GM19328 (cell line): ENCODE data around the gene GLIS1.

ENCODE experiments used
- ATAC-seq: cut with Tn5 transposase; IDR thresholded peaks from one replicate; pipeline ENCODE4 v1.9.1; 2021; ENCODE audit warnings: mild to moderate bottlenecking, moderate library complexity; ENCODE audit not compliant: unreplicated experiment

The GLIS1 gene

GRCh38 chr1:53553734-53554509 is 185.0 kb downstream of the GLIS1 start:
- no peak for ATAC-seq

DNA sequence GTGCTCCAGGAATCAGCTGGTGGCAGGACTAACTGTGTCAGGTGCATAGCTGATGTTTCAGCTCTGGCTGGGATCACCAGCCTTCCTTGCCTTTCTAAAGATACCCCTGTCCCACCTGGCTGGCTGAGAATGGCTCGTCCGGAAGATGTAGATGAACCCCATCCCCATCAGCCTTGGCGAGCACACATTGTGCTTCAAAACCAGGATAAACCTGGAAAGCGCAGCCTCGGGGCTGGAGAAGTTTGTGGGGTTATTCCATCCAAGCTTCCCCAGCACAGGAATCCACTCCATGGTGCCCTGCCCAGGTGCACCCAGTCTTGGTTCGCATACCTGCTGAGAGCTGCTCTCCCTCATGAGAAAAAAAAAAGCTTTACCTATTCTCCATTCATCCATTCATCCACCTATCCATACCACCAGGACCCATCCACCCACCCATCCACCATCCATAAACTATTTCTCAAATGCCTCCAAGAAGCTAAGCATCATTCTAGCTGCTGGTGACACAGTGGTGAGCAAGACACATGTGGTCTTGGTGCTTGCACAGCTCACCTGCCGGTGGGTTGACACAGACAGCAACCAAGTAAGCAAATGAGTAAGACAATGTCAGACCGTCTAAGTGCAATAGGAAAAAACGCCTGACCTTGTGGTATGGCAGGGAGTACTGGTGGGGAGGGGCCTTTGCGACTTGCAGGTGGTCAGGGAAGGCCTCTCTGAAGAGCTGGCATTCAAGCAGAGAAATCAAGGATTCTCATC is 185.8 kb downstream of the GLIS1 start:
- ATAC-seq, result no peak

DNA sequence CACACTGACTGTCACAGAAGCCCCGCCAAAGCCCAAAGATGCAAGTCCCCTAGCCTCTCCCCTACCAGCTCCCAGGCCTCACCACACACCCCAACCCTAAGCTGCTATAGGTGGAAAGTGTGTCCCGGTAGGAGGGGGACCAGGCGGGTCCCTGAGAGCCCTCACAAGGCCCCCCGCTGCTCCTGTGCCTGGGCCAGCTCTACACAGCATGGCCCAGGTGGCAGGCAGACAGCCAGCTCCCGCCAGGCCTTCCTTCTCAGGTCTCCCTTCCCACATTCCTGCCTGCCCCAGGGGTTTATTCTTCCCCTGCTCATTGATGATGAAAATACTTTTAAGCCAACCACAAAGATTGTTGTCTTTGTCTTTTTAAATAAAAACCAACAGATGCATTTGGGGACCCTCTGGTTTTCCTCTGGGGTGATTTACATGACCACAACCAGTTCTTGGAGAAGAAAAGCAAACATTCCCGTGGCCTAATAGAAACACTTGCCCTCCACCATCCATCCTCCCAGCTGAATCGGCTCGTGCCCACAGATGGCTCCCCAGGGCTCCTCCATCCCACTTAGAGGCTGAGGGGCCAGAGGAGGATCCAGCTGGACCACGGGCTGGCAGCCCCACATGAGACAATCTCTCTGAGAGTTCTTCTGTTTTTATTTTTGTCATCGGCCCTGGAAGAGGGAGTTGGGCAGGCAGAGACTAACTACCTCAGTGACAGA is 186.7 kb downstream of the GLIS1 start:
- no peak for ATAC-seq

- ATAC-seq, result no peak
Observed at GRCh38 chr1:53551428-53551995, 187.5 kb downstream of the GLIS1 start.

GRCh38 chr1:53550201-53550741 is 188.7 kb downstream of the GLIS1 start:
- ATAC-seq, result no peak

- no peak for ATAC-seq
Observed at GRCh38 chr1:53549781-53550180, 189.2 kb downstream of the GLIS1 start.

DNA sequence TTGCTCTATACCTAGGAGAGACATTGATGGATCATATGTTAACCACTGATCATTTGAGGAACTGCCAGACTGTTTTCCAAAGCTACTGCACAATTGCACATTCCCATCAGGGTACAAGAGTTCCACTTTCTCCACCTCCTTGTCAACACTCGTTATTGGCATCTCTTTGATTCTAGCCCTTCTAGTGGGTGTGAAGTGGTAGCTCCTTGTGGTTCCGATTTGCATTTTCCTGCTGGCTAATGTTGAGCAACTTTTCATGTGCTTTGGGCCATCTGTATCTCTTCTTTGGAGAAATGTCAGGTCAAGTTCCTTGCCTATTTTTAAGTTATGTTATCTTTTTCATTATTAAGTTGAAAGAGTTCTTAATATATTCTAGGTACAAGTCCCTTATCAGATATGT is 189.7 kb downstream of the GLIS1 start:
- no peak for ATAC-seq

GRCh38 chr1:53548031-53548491 is 190.9 kb downstream of the GLIS1 start:
- ATAC-seq, result no peak

GRCh38 chr1:53547231-53547790 is 191.7 kb downstream of the GLIS1 start:
- ATAC-seq, result no peak

GRCh38 chr1:53546409-53547155 is 192.4 kb downstream of the GLIS1 start:
- ATAC-seq, result no peak

GRCh38 chr1:53545663-53546408 is 193.1 kb downstream of the GLIS1 start:
- ATAC-seq, result no peak

DNA sequence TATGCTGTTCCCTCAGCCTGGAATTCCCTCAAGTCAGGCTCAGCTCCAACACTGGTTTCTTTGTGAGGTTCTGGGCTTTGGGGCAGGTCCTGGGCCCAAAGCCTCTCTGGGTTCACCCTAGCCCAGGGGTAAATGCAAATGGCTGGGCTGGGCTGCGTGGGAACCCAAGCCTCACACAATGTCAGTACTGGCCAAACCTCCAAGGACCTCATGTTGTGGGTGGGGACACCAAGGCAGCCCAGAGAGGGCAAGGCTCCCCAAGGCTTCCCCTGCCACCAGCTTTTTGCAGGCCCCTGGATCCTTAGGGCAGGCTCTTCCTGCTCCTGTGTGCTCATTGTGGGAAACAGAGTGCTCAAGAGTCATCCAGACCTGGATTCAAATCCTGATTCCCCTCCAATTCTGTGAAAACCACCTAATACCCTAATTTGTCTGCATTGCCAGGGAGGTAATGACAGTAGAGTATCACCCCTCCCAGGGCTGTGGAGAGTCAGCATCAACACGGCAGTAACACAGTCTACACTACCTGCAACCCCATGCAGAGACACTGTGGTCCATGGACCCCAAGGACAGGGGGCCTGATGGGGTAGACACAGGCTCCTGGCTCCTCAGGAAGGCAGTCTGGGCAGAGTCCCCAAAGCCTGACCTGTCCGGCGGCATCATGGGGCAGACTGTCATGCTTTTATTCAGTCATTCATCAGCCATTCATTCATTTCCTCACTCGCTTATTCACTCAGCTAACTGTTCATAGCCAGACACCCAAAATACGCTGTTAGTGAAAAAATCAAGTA is 194.0 kb downstream of the GLIS1 start:
- ATAC-seq, result no peak

- no peak for ATAC-seq
Observed at GRCh38 chr1:53543778-53544695, 194.9 kb downstream of the GLIS1 start.

GRCh38 chr1:53543130-53543777 is 195.7 kb downstream of the GLIS1 start:
- ATAC-seq, result no peak

- ATAC-seq, result no peak
Observed at GRCh38 chr1:53542551-53542950, 196.4 kb downstream of the GLIS1 start.

DNA sequence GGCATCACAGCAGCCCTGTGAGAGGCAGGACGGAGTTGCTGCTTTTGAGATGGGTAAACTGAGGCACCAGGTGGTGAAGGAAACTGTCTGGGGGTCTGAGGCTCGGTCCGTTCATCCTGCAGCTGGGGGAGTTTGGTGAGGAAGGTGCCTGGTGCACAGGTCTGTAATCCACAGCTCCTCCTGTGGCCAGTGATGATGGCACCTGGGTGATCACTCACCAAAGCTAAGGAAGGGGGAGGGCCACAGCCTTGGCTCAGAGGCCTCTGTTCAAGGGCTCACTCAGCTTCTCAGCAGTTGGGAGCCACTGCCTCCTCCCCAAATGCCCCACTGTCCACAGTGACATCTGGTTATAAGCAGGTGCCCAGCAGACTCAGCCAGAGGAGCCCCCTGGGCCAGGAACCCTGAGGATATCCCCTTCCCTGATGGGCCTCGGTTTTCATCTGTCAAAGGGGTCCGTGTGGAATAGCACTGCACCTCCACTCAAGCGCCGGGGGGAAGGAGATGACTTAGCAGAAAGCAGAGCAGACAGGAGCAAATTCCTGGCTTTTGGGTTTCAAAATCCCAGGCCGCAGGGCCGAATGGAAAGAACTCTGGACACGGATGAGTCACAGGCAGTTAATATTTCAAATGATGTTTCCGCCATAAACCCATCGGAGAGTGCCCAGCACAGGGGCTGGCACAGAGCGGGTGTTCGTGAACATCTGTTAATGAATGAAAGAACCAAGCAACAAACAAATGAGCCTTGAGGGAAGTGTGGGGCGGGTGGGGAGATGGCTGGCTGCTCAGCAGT is 197.0 kb downstream of the GLIS1 start:
- ATAC-seq, result no peak
